Astrocyte (in vitro differentiated cells and primary cell): ENCODE results near the gene CTDSPL.

Experiments used
- CTCF ChIP-seq: IDR thresholded peaks from 2 replicates; pipeline ENCODE4 v1.5.1; 2011; ENCODE audit warnings: low read depth, mild to moderate bottlenecking, inconsistent platforms, low read length, moderate library complexity; ENCODE audit not compliant: insufficient read depth
- EZH2 ChIP-seq: IDR thresholded peaks from 2 replicates; pipeline ENCODE4 v1.6.1; 2012; ENCODE audit warnings: mild to moderate bottlenecking, low read length, inconsistent platforms; ENCODE audit not compliant: insufficient read depth

- TF ChIP-seq CTCF (no peak), EZH2 (no peak)
Measured at GRCh38 chr3:37964146-37964545, 102.5 kb downstream of the CTDSPL start.
